Activated CD8-positive, alpha-beta memory T cell treated with anti-CD3 and anti-CD28 coated beads for 36 hours (primary cell): ENCODE measurements around the gene IL2. TPM values are rescaled to one million over a fixed set of nuclear protein-coding genes. Genes with fewer than 3 reads are reported as not detected.

ENCODE experiments used
- CTCF ChIA-PET: fragments of 350-600 bp; sonication (Branson Sonifier 250); formaldehyde crosslinking; loops from one replicate; lab custom pipeline; 2021; ENCODE audit warnings: antibody characterized with exemption; lab: Charles Lee
- POLR2A ChIA-PET: fragments of 350-600 bp; sonication (Branson Sonifier 250); formaldehyde crosslinking; loops from one replicate; lab custom pipeline; 2021; ENCODE audit warnings: antibody characterized with exemption; lab: Charles Lee
- total RNA-seq, 2 experiments: library from RNA; stranded (reverse); gene quantifications; one replicate each; pipeline ENCODE4 v1.2.3, GENCODE V29; 2021

The IL2 gene
- 100 to 1,000 TPM; 150 to 163 TPM for total RNA-seq

- POLR2A ChIA-PET: interaction anchor here (0.5 kb wide), 2 partner anchors 20 to 82 kb away, joined by 3 to 5 read pairs; no protein-coding TSS in a partner anchor
- CTCF ChIA-PET: no interaction called here
Observed at GRCh38 chr4:122456231-122457116, at the start of gene IL2. TSS of gene IL2 (minus strand) at chr4:122456725. CDS start at chr4:122456440, 285 bp downstream.

GRCh38 chr4:122503214-122503613 lies 46.7 kb upstream of the IL2 start:
- CTCF ChIA-PET: no interaction called here
- POLR2A ChIA-PET: no interaction called here

GRCh38 chr4:122500852-122501501 lies 44.5 kb upstream of the IL2 start:
- POLR2A ChIA-PET: no interaction called here
- CTCF ChIA-PET: no interaction called here

- CTCF ChIA-PET: interaction anchor here (0.5 kb wide), 1 partner anchor 102 kb away, joined by 3 read pairs; no protein-coding TSS in a partner anchor
- POLR2A ChIA-PET: no interaction called here
Observed at GRCh38 chr4:122489061-122489460, 32.5 kb upstream of the IL2 start.

GRCh38 chr4:122483481-122483880 lies 27.0 kb upstream of the IL2 start:
- ChIA-PET POLR2A (no interaction called here), CTCF (no interaction called here)

- CTCF ChIA-PET: interaction anchor here (0.6 kb wide), 1 partner anchor 44 kb away, joined by 4 read pairs; no protein-coding TSS in a partner anchor
- POLR2A ChIA-PET: no interaction called here
Observed at GRCh38 chr4:122481766-122482405, 25.4 kb upstream of the IL2 start.

- POLR2A ChIA-PET: no interaction called here
- CTCF ChIA-PET: no interaction called here
Observed at GRCh38 chr4:122480655-122481487, 24.3 kb upstream of the IL2 start.

- ChIA-PET CTCF (no interaction called here), POLR2A (no interaction called here)
Observed at GRCh38 chr4:122479935-122480416, 23.5 kb upstream of the IL2 start.

GRCh38 chr4:122476745-122477144 lies 20.2 kb upstream of the IL2 start:
- ChIA-PET POLR2A (interaction anchor here (0.7 kb wide), 1 partner anchor 62 kb away, joined by 13 read pairs; no protein-coding TSS in a partner anchor), CTCF (interaction anchor here (0.9 kb wide), 1 partner anchor 16 kb away, joined by 3 read pairs; no protein-coding TSS in a partner anchor)

GRCh38 chr4:122476126-122476525 lies 19.6 kb upstream of the IL2 start:
- ChIA-PET CTCF (no interaction called here), POLR2A (no interaction called here)

GRCh38 chr4:122475233-122475632 lies 18.7 kb upstream of the IL2 start:
- ChIA-PET POLR2A (no interaction called here), CTCF (no interaction called here)

- CTCF ChIA-PET: no interaction called here
- POLR2A ChIA-PET: no interaction called here
Observed at GRCh38 chr4:122469457-122469856, 12.9 kb upstream of the IL2 start.

GRCh38 chr4:122458625-122459024 lies 2.1 kb upstream of the IL2 start:
- POLR2A ChIA-PET: no interaction called here
- CTCF ChIA-PET: interaction anchor here (1.3 kb wide), 1 partner anchor 119 kb away, joined by 8 read pairs; no protein-coding TSS in a partner anchor

GRCh38 chr4:122453384-122453995 lies 3.0 kb downstream of the IL2 start:
- CTCF ChIA-PET: no interaction called here
- POLR2A ChIA-PET: no interaction called here

GRCh38 chr4:122450847-122451246 lies 5.7 kb downstream of the IL2 start:
- CTCF ChIA-PET: no interaction called here
- POLR2A ChIA-PET: no interaction called here

GRCh38 chr4:122434285-122434684 lies 22.2 kb downstream of the IL2 start:
- ChIA-PET POLR2A (no interaction called here), CTCF (no interaction called here)

GRCh38 chr4:122431351-122431750 lies 25.2 kb downstream of the IL2 start:
- CTCF ChIA-PET: no interaction called here
- POLR2A ChIA-PET: no interaction called here

GRCh38 chr4:122423246-122423645 lies 33.3 kb downstream of the IL2 start:
- CTCF ChIA-PET: no interaction called here
- POLR2A ChIA-PET: no interaction called here
